ENCODE results near the gene GAS2. TPM values are rescaled to one million over a fixed set of nuclear protein-coding genes. Genes with fewer than 3 reads are reported as not detected.

Gene GAS2
- polyA plus RNA-seq, 3 donors = 0.86 to 1.00 (median 0.89) TPM

GRCh38 chr11:22797047-22797446 is 130.6 kb downstream of the GAS2 start:
- H3K9me3 Mint-ChIP-seq = no peaks in the 10 kb centered on the region
- H3K36me3 ChIP-seq (replicated peaks in 1 of 2; ENCODE audit: control insufficient read depth in 1 of 2, insufficient read depth in 2 of 2, low read length in 2 of 2) = no peaks in the 10 kb centered on the region
- peaks cover 6% of the 10 kb centered on the region for H3K4me1 Mint-ChIP-seq
- no peaks in the 10 kb centered on the region for H3K79me2 ChIP-seq (ENCODE audit: insufficient read depth, low read length)
- H3K27me3 ChIP-seq (ENCODE audit: control insufficient read depth in 2 of 2, insufficient read depth in 2 of 2, low read length in 2 of 2) = no peaks in the 10 kb centered on the region
- no peak overlapping the region for H3K4me3 ChIP-seq (replicated peaks in 1 of 3; ENCODE audit: low read depth in 2 of 3, low read length in 3 of 3)
- intact Hi-C loops (cut with micrococcal nuclease) = loop anchor here in 1 of 2 donors (10.0 kb wide), 1 partner anchor 462 kb away; the partner anchor contains the start of gene SLC17A6
- H3K4me3 Mint-ChIP-seq = no peak overlapping the region
- H3K9ac ChIP-seq (ENCODE audit: insufficient read depth, low read length, poor library complexity, severe bottlenecking) = no peak overlapping the region
- no peaks in the 10 kb centered on the region for H3K36me3 Mint-ChIP-seq
- no CpG with 5 or more reads among the region's 3 CpGs for WGBS (ENCODE audit: insufficient coverage)
- no peak overlapping the region for H3K4me2 ChIP-seq (replicated peaks; ENCODE audit: extremely low read depth, low read length, poor library complexity, severe bottlenecking)
- DNase-seq = no peak
- no peaks in the 10 kb centered on the region for H3K4me1 ChIP-seq (ENCODE audit: control insufficient read depth in 1 of 2, insufficient read depth in 2 of 2, low read length in 2 of 2)
- no peak overlapping the region for H3K27ac Mint-ChIP-seq
- TF ChIP-seq CTCF (IDR thresholded peaks at IDR 0.05) = no peak
- no peaks in the 10 kb centered on the region for H3K9me3 ChIP-seq (replicated peaks in 1 of 2; ENCODE audit: control insufficient read depth in 1 of 2, insufficient read depth in 1 of 2, low read length in 2 of 2)
- H4K20me1 ChIP-seq (ENCODE audit: insufficient read depth, low read length) = no peaks in the 10 kb centered on the region
- peaks cover under 1 to 4% (median 1%) of the 10 kb centered on the region in 3 donors for H3K27me3 Mint-ChIP-seq (ENCODE audit: low read depth in 3 of 3)
- no peak overlapping the region for H3K27ac ChIP-seq (ENCODE audit: low read depth in 1 of 2, low read length in 2 of 2)
- H2AFZ ChIP-seq (ENCODE audit: insufficient read depth, low read depth, low read length, poor library complexity, severe bottlenecking) = no peak overlapping the region

- H3K4me1 ChIP-seq (ENCODE audit: control insufficient read depth in 1 of 2, insufficient read depth in 2 of 2, low read length in 2 of 2) = no peaks in the 10 kb centered on the region
- no peaks in the 10 kb centered on the region for H3K36me3 Mint-ChIP-seq
- H3K27ac ChIP-seq (ENCODE audit: low read depth in 1 of 2, low read length in 2 of 2) = no peak overlapping the region
- intact Hi-C loops (cut with micrococcal nuclease) = loop anchor here in 1 of 2 donors (10.0 kb wide), 1 partner anchor 464 kb away; the partner anchor contains the start of gene SLC17A6
- peaks cover 0 to 5% (median 1%) of the 10 kb centered on the region in 3 donors for H3K27me3 Mint-ChIP-seq (ENCODE audit: low read depth in 3 of 3)
- no peak for DNase-seq
- no peaks in the 10 kb centered on the region for H3K79me2 ChIP-seq (ENCODE audit: insufficient read depth, low read length)
- no peak overlapping the region for H2AFZ ChIP-seq (ENCODE audit: insufficient read depth, low read depth, low read length, poor library complexity, severe bottlenecking)
- no peak for TF ChIP-seq CTCF (IDR thresholded peaks at IDR 0.05)
- H3K4me3 Mint-ChIP-seq = no peak overlapping the region
- no peaks in the 10 kb centered on the region for H4K20me1 ChIP-seq (ENCODE audit: insufficient read depth, low read length)
- no peaks in the 10 kb centered on the region for H3K9me3 ChIP-seq (replicated peaks in 1 of 2; ENCODE audit: control insufficient read depth in 1 of 2, insufficient read depth in 1 of 2, low read length in 2 of 2)
- no peak overlapping the region for H3K27ac Mint-ChIP-seq
- H3K9me3 Mint-ChIP-seq = no peaks in the 10 kb centered on the region
- no peak overlapping the region for H3K9ac ChIP-seq (ENCODE audit: insufficient read depth, low read length, poor library complexity, severe bottlenecking)
- H3K4me1 Mint-ChIP-seq = peaks cover 6% of the 10 kb centered on the region
- no peaks in the 10 kb centered on the region for H3K36me3 ChIP-seq (replicated peaks in 1 of 2; ENCODE audit: control insufficient read depth in 1 of 2, insufficient read depth in 2 of 2, low read length in 2 of 2)
- WGBS (ENCODE audit: insufficient coverage) = no CpG with 5 or more reads among the region's 1 CpG
- H3K27me3 ChIP-seq (ENCODE audit: control insufficient read depth in 2 of 2, insufficient read depth in 2 of 2, low read length in 2 of 2) = no peaks in the 10 kb centered on the region
- H3K4me2 ChIP-seq (replicated peaks; ENCODE audit: extremely low read depth, low read length, poor library complexity, severe bottlenecking) = no peak overlapping the region
- H3K4me3 ChIP-seq (replicated peaks in 1 of 3; ENCODE audit: low read depth in 2 of 3, low read length in 3 of 3) = no peak overlapping the region
Observed at GRCh38 chr11:22798901-22799300, 132.5 kb downstream of the GAS2 start.

All from CD14-positive monocyte (primary cell).